ENCODE data around the gene HSPA12B.

DNA sequence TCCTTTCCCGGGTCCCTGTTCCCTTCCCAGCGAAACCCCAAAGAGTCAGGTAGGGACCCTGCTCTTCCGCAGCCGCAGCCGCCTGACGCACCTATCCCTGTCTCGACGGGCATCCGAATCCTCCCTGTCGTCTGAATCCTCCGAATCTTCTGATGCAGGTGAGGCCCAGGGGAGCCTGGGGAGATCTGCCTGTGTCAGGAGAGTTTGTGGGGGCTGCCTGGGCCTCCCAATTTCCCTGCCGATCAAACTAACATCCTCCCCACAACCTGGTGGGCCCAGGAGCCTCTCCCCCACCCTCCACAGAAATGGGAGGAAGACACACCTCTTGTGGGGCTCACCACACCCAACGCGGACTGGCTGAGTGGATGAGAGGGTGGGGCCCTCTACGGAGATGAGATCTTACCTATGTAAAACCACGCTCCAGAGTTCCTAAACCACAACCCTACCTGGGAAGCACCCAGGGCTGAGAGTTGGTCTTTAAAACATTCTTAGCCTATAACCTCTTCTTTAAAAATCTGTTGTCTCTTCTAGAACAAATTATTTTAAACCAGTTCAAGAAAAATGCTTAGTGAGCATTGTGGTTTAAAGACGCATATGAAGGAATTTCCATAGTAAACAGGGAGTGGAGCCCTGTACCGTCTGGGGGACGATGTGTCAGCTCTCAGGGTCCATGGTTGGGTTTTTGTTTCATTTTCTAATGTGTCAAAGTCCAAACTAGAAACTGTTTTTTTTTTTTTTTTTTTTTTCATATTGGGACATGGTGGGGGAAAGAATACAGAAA, 65.3 kb downstream of the HSPA12B start:
- no peak for TF ChIP-seq FOXP2 (optimal IDR thresholded peaks at IDR 0.05; ENCODE audit: control extremely low read depth, extremely low read length, insufficient read depth)
- TF ChIP-seq EZH2 (IDR thresholded peaks at IDR 0.05), result no peak
- TF ChIP-seq POLR2AphosphoS5 (IDR thresholded peaks at IDR 0.05; ENCODE audit: borderline replicate concordance, low read depth, low read length), result no peak
